Activated T-cell treated with anti-CD3 and anti-CD28 coated beads, Interleukin-2, amount 50 U/mL, for 1 hour (primary cell): ENCODE data around the gene PDC.
"Not testable (repeated sequence)": the region's sequence is repeated elsewhere in the genome, so short reads cannot be mapped to it uniquely, and the experiment has no call there.

ENCODE experiments used
- DNase-seq: peaks from one replicate; pipeline ENCODE4 v3.0.0-alpha.2; 2020

The PDC gene

DNA sequence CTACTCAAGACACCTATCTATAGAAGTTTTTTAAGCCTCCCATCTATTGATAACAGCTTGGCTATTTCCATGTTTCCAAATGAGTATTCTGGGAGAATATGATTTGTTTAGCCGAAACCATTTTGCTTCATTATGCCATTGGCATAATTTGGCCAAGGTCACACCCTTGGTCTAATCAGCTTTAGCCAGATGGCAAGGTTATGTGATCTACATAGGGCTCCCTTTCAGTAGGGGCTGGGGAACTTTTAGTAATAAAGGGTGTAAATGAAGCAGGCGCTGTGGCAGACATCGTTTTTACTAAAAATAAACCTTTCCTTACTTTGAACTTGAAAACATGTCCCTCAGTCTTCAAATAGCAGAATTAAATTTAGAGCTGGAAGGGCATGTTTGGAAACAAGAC lies 3.0 kb upstream of the PDC start:
- DNase-seq, result no peak

DNA sequence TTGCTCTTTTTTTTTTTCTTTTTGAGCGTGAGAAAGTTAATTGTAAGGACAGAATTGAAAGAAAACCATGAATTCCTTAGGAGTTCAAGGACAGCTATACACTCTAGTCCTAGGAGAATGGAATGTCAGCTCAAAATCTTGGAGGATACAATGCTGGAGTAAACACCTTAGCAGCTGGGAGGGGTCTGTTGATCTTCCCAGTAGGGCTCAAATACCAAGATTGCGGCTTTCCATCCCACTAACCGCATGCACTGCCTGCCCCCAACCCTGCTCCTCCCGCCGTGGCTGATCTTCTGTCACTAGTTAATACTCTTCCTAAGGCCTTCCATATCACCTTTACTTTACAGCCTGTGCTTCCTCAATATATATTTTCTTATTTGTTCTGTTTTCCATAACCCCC lies 2.6 kb upstream of the PDC start:
- DNase-seq, result no peak

DNA sequence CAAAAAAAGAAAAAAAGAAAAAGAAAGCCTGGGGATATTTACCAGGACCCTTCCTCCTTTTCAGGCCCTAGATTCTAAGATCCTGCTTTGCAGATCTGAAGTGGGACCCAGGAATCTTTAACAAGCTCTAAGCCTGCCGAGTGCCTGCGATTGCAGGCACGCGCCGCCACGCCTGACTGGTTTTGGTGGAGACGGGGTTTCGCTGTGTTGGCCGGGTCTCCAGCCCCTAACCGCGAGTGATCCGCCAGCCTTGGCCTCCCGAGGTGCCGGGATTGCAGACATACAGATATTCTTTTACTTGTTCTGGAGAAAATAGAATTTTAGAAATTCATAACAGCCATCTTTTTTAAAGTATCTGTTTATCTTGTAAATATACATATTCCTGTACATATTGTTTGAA lies 1.8 kb downstream of the PDC start:
- DNase-seq, result not testable (repeated sequence)

DNA sequence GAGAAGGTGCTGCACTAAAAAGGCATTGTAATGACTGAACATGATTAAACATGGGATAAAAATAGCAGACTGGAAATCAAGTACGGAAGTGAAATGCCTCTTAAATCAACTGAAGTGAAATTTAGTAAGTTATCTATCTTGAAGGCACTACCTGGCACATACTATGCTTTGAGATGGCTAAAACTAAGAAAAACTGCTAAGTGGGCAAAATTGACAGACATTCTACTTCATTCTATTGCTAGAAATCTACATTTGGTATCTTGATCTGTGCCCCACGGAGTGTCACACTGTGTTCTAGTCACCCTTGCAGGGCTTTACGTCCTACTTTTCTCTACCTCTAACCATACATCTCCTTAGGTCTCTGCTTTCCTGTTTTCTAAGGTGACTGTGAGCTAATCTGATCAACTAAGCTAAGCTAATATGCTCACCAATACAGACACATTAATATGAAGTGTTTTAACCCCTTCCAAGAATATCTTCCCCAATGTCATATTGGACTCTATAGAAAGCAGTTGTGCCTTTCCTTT lies 4.1 kb downstream of the PDC start:
- DNase-seq, result no peak

DNA sequence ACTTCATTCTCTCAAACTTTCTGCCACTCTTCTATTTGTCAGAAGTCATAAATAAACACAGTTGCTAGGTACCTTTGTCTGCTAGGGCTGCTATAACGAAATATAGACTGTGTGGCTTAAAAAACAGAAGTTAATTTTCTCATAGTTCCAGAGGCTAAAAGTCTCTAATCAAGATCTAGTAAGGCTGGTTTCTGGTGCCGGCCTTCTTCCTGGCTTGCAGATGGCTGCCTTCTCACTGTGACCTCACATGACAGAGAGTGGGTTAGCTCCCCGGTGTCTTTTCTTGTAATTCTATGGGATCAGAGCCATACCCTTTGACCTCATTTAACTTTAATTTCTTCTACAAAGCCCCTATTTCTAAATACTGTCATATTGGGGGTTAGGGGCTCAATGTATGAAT lies 5.9 kb downstream of the PDC start:
- no peak for DNase-seq

DNA sequence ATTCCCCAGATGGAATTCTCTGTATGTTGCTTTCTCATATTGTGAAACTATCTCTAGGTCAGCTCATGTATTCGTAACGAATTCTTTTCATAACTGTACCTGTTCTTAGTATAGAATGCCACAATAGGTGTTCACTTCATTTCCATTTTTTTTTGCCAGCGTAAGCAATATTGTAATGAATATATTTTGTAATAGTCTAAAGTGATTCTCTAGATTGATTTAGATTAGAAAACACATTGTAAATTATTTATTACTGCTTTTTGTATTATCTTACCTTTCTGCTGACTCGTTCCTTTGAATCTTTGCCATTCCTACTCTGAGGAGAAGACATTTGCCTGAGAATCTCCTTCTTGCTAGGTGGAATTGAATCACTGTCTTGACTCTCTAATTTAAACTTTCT lies 14.8 kb downstream of the PDC start:
- DNase-seq, result no peak

DNA sequence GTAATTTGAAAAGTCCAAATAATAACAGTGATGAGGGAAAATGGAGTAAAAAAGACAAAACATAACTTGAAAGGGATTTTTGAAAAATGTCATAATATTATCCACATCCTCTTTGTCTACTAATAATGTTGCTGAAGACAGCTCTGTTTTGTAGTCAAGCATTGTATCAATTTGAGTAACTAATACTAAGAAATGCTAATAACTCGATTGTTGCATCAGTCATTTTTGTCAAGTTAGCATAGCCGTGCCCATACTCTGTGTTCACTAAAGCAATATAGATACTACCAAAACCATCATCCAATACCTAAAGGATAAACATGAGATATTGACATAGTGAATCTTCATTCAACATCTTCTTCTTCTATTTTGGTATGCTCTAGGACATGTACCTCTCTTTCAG lies 17.3 kb downstream of the PDC start:
- no peak for DNase-seq

DNA sequence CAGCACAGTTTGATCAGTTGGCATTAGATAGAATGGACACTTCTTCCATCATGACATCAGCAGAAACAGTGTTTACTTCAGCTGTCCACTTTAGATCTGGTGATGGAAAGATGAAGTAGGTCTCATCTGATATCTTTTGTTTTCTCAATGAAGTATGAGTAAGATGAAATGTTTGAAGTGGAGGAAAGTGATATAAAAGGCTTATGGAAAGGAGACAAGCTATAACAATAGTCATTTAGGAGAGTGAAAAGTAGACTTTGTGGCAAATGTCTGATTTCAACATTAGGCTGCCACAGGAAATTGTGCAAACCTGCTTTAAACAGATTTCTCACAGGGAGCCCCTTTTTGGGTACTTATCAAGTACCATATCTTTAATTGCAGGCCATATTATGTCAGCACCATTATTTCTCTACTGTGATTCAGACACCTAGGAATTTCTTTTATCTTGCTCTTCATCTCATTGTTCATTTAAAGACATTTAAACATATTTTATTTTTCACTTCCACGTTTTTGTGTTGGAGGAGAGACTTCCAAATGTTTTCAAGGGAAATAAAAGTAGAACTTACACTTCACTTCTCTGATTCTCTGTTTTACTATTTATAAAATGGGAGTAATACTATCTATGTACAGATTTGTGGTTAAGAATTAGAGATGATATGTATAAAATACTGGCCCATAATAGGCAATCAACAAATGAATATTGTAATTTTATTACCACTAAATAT lies 18.1 kb downstream of the PDC start:
- no peak for DNase-seq

DNA sequence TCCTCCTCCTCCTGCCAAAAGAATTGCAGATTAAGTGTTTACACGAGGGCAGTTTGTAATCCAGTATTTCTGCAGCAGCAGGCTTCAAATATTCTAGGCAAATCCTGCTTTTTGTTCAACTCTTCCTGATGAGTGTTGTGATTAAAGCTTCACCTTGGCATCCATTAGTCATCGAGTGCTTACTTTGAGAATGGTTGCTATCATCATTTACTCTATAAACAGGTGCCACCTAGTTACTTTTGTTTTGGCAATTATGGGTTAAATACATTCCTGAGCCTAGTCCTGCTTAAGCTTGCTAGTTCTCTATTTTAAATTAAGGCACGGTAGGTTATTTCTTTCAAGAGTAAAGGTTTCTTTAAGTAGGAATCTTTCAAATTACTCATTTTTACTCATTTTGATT lies 20.3 kb downstream of the PDC start:
- no peak for DNase-seq

DNA sequence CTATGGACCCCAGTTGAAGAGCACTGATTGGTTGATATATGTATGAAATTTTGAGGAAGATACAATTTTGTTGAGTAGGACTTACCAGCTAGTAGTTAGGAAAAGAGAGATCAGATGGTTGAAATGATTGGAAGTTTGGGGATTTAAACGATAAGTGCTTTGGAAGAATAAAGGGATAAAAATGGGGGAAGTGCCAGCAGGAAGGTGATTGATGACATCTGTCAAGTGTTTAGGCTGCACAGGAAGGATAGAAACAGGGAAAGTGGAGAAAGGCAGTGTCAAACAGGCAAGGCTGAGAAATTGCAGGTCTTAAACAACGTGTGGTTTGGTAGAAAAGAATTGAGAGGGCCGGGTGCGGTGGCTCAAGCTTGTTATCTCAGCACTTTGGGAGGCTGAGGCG lies 22.3 kb downstream of the PDC start:
- no peak for DNase-seq

DNA sequence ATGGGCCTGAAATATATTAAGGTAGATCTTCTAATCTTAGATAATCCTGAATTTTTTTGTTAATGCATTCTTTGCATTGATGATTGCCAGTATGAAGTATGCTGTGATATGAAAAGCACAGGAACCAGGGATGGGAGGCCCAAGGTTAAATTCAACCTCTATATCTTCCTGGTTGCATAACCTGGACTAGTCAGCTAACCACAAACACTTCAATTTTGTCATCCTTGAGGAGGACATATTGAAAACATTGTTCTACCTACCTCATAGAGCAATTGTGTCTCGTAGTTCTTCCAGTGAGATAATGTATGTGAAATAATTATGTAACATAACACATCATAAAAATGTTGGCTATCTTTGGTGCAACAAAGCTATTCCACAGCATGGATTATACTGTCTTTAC lies 25.6 kb downstream of the PDC start:
- no peak for DNase-seq

DNA sequence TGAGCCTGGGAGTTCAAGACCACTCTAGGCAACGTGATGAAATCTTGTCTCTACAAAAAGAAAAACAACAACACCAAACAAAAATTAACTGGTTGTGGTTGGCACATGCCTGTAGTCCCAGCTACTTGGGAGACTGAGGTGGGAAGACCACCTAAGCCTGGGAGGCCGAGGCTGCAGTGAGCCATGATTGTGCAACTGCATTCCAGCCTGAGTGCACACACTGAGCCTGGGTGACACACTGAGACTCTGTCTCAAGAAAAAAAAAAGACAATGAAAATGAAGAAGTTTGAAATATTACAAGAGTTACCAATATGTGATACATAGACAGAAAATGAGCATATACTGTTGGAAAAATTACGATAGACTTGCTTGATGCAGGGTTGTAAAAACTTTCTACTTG lies 31.9 kb downstream of the PDC start:
- DNase-seq, result no peak

DNA sequence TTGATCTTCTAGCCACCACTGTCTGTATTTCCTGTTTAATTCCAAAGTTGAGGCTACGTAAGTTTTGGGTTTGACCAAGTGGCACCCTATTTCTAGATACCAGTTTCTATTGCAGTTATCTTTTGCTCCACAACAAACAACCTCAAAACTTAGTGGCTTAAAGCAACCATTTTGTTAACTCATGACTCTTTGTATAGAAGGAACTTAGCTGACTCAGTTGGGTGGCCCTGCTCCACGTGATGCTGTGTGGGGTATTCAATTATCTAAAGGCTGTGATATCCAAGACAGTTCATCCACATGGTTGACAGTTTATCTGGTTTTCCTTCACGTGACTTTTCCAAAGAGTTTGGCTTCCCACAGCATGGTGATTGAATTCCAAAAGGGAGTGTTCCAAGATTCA lies 34.8 kb downstream of the PDC start:
- DNase-seq, result no peak

DNA sequence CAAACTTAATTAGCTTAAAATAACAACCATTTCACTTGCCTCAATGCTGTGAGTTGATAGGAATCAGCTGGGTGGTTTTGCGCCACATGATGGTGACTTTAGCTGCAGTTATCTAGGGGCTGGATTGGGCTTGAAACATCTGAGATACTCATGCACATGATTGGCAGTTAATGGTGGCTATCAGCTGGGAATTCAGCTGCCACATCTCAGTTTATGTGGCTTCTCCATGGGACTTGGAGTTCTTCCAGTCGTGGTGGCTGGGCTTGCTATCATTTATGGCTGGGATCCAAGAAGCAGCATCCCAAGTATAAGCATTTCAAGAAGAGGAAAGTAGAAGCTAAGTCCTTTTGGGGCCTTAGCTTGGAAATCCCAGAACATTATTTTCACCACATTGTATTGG lies 36.4 kb downstream of the PDC start:
- DNase-seq, result no peak

DNA sequence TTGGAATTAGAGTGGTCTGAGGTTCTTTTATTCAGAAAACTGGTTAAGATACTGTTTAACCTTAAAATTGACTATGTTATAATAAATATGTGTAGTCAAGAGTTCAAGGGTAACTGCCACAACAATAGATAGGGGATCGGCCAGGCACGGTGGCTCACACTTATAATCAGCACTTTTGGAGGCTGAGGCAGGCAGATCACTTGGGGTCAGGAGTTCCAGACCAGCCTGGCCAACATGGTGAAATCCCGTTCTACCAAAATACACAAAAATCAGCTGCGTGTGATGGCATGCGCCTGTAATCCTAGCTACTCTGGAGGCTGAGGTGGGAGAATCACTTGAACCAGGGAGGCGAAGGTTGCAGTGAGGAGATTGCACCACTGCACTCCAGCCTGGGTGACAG lies 39.5 kb downstream of the PDC start:
- no peak for DNase-seq

DNA sequence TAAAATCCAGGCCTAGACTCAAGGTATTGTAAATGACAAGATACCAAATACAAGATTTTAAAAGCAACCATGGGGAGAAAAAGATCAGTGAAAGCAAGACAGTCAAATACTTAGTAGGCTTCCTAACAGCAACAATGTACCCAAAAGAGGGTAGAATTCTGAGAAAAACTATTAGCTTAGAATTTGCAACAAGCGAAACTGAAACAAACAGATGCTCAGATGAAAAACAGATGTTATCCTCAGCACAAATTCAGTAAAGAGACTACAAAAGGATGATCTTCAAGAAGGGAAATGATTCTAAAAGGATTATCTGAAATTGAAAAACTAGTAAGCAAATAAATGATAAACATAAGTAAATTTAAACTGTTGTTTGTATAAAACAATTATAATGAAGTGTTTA lies 40.0 kb downstream of the PDC start:
- no peak for DNase-seq

DNA sequence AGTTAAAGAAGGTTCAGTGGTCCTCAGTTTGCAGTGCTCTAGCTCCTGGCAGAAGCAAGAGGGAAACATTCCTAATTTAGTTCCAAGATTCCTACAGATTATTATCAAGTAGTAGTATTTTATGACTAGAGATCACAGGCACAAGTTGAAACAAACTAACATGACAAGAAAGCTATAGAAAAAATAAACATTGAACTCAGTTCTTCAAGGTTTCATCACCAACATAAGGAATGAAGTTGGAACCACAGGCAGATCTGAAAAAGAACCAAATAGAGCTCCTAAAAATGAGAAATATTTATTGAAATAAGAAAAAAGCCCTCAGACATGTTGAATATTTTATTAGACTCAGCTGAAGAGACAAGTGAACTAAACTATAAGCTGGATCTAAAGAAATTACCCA lies 40.6 kb downstream of the PDC start:
- no peak for DNase-seq

DNA sequence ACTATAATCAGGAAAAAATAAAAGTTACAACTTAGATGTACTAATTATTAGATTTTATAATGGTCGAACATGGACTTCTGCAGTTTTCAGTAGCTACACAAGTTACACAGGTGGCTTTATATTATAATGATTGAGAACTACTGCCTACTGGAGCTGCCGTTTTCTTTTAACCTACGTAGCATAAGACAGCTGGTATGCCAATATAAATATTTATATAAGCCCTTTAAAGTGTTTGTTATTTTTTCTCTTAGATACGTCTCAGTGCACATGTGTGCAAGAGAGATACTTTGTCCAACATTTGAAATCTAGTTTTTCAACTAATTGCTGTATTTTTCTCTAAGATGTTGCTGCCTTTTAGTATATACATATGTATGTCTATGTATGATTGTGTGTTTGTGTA lies 42.4 kb downstream of the PDC start:
- no peak for DNase-seq

DNA sequence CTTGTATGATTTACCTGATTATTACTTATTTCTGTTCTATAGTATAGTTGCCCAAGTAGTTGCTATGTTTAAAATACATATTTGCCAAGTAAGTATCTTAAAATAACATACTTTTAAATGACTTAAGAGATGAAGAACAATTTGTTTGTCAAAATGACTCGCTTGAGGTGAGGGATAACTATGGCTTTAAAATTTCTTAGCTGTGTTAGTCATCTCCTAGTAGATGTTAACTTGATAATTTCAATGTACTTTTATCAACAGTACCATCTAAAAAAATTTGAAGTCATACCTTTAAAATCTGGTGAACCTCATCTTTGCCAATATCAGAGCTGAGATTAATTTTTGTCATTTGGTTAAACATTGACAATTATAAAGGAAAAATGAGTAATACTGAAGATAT lies 47.6 kb downstream of the PDC start:
- DNase-seq, result no peak

DNA sequence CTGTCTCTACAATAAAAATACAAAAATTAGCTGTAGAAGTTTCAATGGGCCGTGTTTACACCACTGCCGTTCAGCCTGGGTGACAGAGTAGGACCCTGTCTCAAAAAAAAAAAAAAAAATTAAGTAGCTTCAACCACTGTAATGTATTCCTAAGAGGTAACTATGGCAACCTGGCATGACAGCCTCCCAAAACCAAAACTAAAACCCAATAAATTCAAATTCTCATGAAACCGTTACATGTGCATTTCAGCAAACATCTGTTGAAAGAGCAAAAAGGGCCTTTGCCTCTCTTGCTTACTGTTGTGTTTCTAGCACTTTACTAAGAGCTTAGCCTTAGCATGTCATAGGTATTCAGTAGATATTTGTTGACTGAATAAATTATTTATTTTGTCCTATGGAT lies 51.8 kb downstream of the PDC start:
- DNase-seq, result no peak

DNA sequence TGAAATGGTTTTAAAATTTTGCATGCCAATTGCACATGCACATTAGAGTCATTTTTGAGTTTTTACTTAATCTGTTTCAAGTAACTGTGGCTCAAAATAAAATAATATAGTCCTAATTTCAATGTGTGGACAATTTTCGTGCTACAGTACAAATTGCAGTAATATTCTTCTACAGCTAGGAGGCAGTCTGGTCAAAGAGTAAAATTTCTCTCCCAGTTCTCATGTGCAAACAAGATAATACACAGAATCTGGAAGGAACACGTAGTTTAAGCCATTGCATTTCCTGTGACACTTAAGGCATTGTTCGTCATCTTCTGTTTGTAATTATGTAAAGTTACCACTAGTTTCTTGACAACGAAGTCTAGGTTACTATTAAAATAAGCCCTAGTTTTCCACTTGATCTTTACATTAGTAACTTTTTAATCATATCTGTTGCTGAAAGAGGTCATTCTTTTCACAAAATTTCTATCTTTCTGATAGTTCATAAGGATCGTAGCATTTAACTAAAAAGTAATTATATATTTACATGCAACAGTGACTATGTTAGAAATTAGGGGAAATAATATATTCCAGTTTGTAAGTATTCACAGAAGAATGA lies 56.4 kb downstream of the PDC start:
- no peak for DNase-seq

DNA sequence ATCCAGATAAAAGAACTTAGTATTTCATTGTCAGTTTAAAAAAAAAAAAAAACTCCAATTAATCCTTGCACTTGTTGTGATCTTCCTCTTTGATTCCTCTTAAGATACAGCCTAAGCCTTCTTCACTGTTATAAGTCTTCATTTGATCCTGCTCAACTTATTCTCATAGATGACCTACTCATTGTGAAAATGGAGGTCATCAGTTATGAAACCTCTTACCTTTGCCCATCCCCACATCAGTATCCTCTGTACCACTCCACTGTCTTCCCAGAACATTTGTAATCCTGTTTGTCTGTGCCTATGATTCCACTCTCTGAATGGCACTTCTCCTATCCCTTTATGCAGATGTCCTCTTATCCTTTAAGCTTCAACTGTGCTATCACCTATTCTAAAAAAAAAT lies 57.3 kb downstream of the PDC start:
- no peak for DNase-seq

DNA sequence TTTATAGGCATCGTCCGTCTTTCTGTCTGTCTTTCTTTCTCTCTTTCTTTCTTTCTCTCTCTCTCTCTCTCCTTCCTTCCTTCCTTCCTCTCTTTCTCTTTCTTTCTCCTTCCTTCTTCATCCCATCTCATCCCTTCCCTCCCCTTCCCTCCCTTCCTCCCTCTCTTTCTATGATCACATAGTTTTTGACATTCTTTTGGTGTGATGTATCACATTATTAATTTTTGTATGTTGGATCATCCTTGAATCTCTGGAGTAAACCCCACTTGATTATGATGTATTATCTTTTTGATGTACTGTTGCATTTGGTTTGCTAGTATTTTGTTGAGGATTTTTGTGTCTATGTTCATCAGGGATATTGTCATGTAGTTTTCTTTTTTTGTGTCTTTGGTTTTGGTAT lies 59.5 kb downstream of the PDC start:
- not testable (repeated sequence) for DNase-seq
